NCI-H69 (cell line): ENCODE measurements around the gene MED14.

Source experiments
- DNase-seq: peaks from one replicate; lab custom pipeline; 2025; lab: John Stamatoyannopoulos, UW

Gene MED14

DNA sequence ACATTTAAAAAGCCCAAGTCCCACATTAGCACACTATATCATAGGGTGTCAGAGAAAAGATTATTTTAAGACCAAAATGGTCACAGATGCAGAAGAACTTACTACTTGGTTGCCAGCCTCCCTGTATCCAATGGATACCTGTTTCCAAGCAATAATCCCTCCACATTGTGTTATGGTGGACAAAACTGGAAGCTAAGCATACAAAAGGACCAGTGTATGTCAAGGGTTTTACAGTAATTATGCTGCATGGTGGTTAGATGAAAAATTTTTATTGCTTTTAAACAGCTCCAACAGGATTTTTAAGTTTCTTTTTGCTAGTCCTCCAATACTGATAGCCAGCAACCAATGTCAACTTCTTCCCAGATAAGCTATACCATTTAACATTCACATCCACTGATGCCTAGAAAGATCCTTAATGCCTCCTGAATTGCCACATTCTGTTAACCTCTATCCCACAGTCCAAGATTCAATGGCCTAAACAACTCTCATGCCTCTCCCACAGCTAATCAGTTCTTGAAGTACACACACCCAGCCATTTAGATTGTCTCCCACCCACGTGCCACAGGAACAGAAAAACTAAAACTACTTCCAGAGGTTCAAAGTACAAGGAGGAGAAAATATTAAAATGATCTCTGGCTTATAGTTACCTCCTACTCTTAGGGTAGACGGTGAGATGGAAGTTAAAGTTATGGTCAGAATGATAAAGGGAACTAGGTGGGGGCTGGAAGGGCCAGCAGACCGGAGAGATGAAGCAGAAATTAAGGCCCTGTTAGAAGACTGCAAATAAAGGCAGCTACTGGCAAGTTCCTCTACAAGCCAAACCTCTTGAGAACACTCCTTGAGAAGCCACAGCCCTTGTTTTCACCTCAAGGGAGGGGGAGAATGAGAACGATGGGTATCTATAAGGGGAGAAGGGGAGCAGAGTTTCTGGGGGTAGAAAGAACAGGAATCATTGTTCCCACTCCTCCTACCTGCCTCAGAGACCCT lies 5.5 kb downstream of the MED14 start:
- no peak for DNase-seq

DNA sequence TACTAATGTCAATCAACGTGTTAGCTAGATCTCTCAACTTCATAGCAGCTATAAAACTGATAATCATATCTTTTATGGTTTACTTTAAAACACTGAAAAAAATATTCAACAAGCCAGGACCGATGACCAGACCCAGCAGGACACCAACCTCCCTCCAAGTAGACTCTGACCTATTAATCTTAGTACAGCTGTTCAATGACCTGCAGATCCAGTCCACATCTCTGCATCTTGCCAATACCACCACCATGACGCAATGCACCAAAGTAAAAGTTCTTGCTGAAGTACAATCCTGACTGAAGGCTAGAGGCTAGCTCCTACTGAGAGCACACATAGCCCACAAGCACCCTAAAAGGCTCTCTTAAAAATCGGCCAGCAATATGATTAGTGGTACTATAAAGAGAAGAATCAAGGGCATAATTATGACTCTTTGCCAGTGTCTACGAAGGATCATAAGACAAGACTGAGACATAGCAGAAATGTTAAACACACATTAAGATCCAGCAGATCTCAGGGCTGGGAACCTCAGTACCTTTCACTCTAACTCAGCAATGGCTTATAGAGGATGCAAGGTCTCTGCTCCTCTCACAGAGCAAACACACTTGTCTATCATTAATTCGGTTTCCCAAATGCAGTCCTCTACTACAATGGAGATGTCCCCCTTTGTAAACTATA lies 7.6 kb downstream of the MED14 start:
- no peak for DNase-seq

DNA sequence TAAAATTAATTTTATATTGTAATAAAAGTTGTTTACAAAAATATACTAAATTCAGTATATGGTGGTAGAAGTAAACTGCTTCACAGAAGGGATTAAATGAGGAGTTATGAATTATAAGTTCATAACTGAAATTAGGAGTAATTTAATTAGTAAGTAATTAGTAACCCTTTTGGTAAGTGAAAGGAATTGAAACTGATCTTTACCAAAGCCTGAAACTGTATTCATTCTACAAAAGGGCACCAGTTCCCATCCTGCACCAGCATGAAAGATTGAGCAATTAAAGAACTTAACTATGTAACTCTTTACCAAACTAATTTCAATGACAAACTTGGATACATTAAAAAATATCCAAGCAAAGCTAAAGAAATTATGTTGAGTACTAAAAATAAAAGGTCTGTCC lies 8.2 kb downstream of the MED14 start:
- no peak for DNase-seq

DNA sequence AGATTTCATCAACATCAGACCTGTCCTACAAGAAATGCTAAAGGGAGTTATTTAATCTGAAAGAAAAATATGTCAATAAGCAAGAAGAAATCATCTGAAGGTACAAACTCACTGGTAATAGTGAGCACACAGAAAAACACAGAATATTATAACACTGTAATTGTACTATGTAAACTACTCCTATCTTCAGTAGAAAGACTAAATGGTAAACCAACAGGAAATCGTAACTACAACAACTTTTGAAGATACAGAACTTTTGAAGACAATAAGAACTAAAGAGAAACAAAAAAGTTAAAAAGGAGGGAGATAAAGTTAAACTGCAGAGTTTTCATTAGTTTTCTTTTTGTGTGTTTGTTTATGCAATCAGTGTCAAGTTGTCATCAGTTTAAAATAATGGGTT lies 12.4 kb downstream of the MED14 start:
- DNase-seq = no peak

DNA sequence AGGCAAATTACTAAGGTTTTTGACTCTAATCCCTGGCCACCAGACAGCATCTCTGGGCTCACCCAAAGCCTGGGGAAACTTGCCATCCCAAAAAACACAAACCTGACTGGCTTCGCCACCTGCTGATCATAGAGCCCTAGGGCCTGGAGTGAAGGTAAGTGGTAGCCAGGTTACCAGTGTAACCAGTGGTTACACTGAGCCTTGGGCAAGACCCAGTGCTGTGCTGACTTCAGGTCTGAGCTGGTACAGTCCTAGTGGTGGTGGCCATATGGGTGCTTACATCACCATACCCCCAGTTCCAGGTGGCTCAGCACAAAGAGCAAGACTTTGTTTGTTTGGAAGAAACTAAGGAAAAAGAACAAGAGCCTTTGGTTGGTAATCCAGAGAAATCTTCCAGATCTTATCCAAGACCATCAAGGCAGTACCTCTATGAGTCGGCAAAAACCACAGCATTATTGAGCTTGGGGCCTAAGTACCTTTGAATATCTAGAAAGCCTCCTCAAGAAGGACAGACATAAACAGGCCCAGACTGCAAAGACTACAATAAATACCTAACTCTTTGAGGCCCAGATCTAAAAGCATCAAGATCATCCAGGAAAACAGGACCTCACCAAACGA lies 13.7 kb downstream of the MED14 start:
- DNase-seq = peak; percentile 3

DNA sequence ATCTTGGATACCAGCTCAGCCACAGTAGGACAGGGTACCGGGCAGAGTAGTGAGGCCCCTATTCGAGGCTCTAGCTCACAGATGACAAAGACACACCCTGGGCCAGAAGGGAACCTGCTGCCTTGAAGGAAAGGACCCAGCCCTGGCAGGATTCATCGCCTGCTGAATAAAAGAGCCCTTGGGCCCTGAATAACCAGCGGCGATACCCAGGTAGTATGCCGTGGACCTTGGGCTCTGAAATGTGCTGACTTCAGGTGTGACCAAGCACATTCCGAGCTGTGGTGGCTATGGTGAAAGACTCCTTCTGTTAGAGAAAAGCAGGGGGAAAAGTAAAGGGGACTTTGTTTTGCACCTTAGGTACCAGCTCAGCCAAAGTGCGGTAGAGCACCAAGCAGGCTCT lies 14.6 kb downstream of the MED14 start:
- no peak for DNase-seq

DNA sequence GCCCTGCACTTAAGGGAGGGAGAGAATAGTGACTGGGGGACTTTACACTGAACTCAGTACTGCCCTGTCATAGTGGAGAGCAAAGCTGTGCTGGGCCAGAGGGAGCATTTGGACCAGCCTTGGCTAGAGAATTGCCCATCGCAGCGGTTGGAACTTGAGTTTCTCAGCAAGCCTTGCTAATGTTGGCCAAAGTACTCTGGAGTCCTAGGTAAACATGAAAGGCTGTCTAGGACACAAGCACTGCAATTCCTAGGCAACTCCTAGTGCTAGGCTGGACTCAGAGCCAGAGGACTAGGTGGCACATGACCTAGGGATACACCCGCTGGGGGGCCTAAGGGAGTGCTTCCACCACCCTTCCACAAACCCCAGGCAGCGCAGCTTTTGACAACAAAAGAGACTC lies 15.0 kb downstream of the MED14 start:
- DNase-seq = no peak

DNA sequence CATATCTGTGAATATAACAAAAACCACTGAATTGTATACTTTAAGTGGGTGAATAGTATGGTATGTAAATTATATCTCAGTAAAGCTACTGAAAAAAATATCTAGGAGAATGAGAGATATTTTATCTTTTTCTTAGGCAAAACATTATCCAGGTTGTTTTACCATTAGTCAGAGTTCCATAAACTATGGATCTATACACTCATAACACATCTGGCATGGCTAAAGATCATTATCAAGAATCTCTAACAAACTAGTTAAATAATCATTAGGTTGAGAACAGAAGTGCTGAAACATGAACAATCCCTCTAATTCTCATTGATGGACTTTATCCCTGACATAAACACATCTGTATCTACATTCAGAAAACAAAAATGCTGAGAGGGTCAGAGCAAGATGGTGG lies 15.6 kb downstream of the MED14 start:
- no peak for DNase-seq

DNA sequence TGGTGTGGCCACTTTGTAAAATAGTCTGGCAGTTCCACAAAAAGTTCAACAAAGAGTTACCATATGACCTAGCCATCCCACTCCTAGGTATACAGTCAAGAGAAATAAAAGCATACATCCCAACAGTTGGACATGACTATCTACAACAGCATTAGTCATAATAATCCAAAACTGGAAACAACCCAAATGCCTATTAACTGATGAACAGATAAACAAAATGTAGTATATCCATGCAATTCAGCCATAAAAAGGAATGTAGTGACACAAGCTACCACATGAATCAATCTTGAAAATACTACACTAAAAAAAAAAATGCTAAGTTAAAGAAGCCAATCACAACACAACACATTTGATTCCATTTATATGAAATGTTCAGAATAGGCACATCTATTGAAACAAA lies 16.1 kb downstream of the MED14 start:
- no peak for DNase-seq

DNA sequence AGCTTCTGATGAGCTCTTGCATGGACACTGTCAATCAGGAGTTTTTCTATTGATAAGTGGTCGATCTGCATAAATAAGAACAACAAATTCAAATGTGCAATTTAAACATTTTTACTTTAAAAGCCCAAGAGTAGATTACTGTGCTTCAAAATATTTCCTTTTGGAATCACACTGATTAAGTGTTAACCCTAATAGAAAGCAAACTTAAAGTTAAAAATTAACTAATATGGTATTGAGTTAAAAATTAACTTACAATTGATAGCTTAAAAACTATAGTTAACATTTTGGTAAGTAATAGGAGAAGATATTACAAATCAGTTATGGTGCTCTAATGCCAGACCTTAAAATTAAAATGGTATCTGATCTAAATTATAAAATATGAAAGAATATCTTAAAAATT lies 25.9 kb downstream of the MED14 start:
- no peak for DNase-seq

DNA sequence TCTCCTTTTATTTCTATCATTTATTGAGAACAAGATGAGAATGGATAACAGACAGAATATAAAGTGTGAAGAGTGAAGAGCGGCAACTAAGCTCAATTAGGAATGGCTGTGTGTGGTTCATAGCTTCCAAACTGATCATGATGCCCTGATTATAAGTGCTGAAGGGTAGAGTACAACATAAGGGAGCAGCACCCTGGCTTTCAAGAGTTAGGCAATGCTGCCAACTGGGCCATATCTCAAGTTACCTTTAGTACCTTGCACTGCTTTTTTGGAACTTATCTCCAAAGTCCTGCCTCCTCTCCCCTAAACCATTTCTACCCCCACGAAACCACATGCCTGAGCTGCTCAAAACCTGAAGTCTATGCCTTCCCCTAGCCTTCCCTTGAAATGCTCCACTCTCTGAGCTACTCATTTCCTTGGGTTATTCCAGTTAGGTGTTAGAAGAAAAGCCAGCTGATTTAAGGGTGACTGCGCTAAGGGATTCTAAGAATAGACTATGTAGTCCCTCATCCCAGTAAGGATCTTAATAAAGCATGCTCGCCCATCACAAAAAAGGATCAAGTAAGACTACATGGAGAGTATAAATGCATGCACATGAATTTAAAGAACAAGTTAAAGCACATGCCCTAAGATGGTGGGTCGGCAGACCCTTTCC lies 29.6 kb downstream of the MED14 start:
- DNase-seq = no peak

DNA sequence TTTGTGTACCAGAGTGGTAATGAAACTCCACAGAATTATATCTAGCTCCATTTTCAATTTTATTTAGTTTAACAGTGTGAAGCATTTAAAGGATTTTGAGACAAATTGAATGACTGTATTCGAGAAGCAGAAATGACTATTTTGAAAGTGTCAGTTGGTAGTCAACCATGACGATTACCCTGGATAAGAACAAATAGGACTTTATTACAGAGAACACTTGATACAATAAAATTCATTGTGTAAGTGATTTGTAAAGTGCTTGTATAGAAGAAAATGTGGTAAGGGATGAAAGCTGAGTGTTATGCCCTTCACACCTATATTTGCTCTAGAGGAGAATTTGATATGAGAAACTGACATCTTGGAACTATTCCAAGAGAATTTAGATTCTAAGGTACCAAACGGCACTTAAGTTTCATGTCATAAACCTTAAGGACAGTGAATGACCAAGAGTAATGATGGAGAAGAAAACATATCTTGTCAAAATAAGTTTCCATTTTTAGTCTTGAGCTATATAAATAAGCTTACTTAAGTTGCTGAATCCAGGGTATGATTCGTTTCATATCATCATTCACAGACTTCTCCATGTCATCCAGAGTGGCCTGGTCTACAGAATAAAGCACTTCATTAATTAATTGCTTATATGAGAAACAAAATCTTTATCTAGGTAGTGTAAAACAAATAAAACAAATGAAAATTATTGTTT lies 34.6 kb downstream of the MED14 start:
- DNase-seq = peak; percentile 50

DNA sequence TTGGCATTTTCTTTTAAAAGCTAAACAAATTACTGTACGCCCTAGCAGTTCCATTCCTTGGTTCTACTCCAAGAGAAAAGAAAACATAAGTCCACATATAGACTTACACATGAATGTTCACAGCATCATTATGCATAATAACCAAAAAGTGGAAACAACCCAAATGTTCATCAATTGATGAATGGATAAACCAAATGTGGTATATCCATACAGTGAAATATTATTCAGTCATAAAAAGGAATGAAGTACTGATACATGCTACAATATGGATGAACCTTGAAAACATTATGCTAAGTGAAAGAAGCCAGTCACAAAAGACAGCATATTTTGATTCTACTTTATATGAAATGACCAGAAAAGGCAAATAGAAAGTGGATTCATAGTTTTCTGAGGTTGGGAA lies 36.5 kb downstream of the MED14 start:
- no peak for DNase-seq

DNA sequence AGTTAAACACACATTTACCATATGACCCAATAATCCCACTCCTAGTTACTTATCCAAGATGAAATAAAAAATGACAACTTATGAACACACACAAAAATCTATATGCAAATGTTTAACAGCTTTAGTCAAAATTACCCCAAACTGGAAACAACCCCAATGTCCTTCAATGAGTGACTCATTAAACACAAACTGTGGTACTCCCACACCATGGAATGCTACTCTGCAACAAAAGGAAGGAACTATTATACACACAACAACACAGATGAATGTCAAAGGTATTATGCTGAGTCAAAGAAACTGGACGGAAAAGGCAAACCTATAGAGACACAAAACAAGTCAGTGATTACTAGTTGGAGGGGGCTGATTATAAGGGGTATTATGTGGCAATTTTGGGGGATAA lies 40.5 kb downstream of the MED14 start:
- DNase-seq = no peak

DNA sequence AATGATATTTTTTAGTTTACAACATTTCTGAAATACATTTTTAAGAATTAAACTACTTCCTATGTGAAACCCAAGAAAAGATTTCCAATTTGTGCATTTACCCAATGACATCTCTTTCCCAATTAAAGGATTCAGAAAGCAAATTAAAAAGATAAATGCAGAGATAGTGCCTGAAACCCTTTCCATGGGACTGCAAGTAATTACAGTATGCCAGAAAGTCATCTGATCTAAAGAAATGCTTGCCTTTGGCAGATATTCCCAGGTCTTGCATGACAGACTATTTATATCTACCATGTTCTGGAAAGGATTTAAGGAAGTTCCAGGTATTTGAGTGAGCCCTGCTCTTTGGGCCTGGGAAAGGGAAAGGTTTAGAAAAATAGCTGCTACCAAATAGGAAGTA lies 46.4 kb downstream of the MED14 start:
- no peak for DNase-seq

DNA sequence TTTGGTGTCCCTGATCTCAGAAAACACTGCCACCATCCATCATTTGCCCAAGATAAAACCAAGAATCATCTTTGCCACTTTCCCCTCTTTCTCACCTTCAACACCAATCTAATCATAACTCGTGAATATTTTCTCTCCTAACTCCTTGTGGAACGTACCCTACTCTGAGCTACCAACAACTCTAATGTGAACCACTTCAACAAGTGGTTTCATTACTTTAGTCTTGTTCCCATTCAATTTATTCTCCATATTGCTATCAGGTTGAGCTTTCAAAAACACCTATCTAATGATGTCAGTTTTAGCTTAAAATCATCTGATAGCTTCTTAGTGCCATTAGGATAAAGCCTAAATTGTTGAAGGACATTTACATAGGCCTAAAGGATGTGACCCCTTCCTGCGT lies 48.2 kb downstream of the MED14 start:
- DNase-seq = no peak

DNA sequence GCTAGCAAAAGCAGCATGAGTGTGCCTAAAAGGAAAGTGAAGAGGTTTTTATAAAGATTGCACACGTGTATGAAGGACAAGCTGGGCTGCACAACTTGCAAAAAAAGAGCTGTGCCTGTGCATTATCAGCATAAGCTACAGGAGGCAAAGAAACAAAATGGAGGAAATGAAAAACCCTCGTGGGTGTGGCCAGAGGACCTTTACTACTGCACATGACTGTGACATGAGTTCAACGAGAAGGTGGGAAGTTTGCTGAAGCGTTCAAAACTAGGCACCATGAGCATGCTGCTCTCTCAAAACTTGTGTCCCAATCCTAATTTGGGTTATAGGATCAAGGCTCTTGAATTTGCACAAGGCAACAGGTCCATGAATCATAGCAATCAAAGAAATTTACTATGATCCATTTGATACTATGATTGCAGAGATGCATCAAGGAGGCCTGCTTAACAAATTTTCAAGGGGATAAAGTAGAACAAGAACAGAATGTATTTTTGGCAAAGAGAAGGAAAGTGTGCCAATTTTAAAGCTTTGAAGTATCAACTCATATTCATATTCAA lies 49.9 kb downstream of the MED14 start:
- DNase-seq = no peak

DNA sequence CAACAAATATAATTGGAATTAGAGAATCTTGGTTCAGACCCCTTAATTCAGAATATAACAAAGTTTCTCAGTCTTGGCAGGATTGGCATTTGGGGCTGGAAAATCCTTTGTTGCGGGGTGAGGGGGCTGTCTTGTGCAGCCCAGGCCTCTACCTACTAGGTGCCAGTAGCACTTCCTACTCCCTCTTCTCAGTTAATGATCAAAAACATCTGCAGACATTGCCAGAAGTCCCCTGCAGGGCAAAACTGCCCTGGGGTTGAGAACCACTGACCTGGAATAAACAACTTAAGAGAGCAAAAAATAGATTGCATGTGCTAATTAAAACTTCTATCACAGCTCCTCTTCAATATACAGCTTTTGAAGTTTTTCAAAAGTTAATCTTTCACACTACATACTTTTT lies 51.2 kb downstream of the MED14 start:
- peak; percentile 63 for DNase-seq

DNA sequence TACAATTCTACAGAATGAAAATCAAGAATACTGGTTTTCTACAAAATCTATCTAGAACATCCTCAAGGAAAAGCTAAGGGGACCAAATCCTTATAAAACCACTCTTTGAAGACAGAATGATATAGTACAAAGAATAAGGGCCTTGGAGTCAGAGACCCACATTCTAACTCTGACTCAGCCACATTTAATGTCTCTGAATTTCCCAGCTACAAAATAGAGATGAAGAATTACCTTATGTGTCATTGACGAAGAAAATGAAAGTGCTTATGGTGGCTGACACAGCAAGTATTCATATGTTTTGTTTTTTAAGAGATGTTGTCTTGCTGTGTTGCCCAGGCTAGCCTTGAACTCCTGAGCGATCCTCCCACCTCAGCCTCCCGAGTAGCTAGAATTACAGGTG lies 52.1 kb downstream of the MED14 start:
- no peak for DNase-seq

DNA sequence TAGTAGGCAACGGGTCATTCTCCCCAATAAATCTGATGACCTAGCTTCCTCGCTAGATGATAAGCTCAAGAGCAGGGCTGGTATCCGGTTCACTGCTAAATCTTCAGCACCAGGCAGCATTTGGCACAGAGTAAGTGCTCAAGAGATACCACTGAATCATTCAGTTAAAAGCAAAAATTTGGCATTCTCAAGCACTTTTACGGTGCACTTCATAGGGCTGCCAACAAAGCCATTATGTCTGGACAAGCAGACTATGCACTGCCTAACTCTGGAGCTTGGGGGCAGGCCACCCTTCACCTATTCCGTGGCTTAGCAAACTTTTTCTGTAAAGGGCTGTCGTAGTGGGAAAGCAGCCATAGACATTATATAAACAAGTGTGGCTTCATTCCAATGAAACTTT lies 64.2 kb downstream of the MED14 start:
- DNase-seq = no peak

DNA sequence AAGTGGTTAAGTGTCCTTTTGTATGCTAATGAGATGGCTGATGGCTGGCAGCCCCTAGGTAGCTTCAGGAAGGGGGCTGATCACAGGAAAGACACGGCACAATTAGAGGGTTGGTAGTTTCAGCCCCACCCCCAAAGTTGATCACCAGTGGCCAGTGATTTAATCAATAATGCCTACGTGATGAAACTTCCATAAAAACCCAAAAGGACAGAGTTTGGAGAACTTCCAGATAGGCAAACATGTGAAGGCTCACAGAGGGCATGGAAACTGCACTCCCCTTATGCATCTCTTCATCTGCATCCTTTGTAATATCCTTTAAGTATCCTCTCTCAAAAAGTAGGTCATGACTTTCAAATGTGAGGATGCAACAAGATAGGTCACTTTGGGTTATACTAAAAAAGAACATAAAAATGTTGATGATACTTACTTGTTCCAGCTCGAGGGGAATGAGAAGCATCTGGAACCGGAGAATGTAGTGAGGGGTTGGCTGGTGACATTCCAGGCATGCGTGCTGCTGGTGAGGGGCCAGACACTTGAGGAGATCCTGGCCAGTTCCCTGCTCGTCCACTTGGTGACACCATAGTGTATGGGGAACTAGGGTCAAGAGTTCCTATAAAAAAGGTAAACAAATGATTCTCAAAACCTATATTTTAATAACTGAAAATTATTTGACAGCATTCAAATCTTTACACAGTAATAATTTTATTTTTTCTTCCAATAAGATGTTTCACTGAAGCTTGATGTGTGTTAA lies 71.3 kb downstream of the MED14 start:
- no peak for DNase-seq
